Effector memory CD8-positive, alpha-beta T cell (primary cell): ENCODE results near the gene PGBD5.

Experiments
- ATAC-seq: fragments of 150-1000 bp; cut with Tn5 transposase; replicated peaks from 2 replicates; pipeline ENCODE4 v1.10.0; 2021; ENCODE audit warnings: mild to moderate bottlenecking, moderate library complexity
- DNase-seq, 3 experiments: peaks; one replicate each; pipeline ENCODE4 v3.0.0; 2021
- H3K27ac Mint-ChIP-seq, 2 donors: one replicate each; pipeline ENCODE4 v1.8.0; 2022; ENCODE audit warnings: mild to moderate bottlenecking in 2 of 2, mixed read lengths in 2 of 2, moderate library complexity in 2 of 2
- H3K27me3 Mint-ChIP-seq, 2 donors: one replicate each; pipeline ENCODE4 v1.8.0; 2022; ENCODE audit warnings: mixed read lengths in 2 of 2
- H3K36me3 Mint-ChIP-seq: one replicate; pipeline ENCODE4 v1.8.0; 2022; ENCODE audit warnings: mild to moderate bottlenecking, moderate library complexity, mixed read lengths; ENCODE audit not compliant: insufficient read depth
- H3K4me1 Mint-ChIP-seq, 2 donors: one replicate each; pipeline ENCODE4 v1.8.0; 2022; ENCODE audit warnings: low read depth in 2 of 2, mixed read lengths in 2 of 2
- H3K4me3 Mint-ChIP-seq, 2 donors: one replicate each; pipeline ENCODE4 v1.8.0; 2022; ENCODE audit warnings: mild to moderate bottlenecking in 2 of 2, mixed read lengths in 2 of 2, moderate library complexity in 2 of 2
- H3K9me3 Mint-ChIP-seq, 2 donors: one replicate each; pipeline ENCODE4 v1.8.0; 2022; ENCODE audit warnings: mixed read lengths in 2 of 2

PGBD5 gene

DNA sequence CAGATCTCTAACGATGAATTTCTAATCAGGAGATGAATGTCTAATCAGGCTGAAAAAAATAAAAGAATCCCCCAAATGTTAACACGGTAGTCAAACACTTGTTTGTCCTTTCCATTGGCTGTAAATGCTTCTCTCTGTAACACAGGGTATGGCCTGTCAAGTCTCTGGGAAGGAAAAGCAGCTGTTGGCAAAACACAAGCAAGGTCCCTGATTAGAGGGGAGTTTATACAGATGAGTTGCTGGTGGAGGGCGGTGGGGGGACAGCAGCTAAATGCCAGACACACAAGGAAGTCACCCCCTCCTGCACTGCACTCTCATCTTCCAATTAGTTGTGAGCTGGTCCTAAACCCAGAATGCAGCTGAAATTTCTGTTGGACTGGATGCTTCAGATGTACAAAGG, 51.0 kb downstream of the PGBD5 start:
- no peaks in the 10 kb centered on the region for H3K36me3 Mint-ChIP-seq
- peaks cover 1 to 5% of the 10 kb centered on the region in 2 donors for H3K4me1 Mint-ChIP-seq
- H3K9me3 Mint-ChIP-seq = peaks cover 10 to 12% of the 10 kb centered on the region in 2 donors
- no peak for ATAC-seq
- H3K27me3 Mint-ChIP-seq = peaks cover 9 to 35% of the 10 kb centered on the region in 2 donors
- no peak overlapping the region for H3K4me3 Mint-ChIP-seq
- DNase-seq = no peak
- H3K27ac Mint-ChIP-seq = no peak overlapping the region

DNA sequence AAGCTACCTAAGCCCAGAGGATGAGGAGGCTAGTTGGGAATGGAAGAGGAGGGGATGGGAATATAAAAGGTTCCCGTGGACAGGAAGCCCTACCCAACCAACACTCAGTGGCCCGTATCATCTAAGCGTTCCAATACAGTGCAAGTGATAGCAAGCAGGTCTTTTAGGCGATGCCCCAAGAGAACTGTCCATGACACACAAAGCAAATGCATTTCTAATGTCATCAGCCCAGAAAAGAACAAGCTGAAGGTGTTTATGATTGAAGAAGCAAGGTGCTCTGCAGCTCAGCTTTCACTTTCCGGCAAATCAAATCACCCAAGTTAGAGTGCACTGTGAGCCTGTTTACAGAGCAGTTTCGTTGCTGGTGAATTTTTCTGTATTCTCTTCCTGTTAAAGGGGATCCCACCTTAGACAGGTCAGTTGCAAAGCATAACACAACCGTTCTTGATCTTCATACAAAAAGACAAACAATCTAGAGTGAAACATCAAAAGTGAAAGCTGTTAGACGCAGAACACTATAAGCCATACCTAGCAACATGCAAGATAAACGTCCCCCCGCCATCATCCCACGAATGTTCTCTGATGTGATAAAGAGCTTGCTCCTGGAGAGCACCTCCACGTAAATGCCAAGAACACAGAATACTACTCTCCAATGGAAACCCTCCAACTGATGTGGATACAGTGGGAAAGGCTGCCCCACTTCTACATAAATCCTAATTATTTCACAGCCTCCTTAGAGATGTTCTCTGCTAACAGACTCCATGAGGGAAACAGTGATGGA, 54.0 kb downstream of the PGBD5 start:
- ATAC-seq (no peak), DNase-seq (no peak)
- H3K27ac Mint-ChIP-seq = no peak overlapping the region
- no peaks in the 10 kb centered on the region for H3K9me3 Mint-ChIP-seq
- H3K4me1 Mint-ChIP-seq = peaks cover 1 to 5% of the 10 kb centered on the region in 2 donors
- H3K36me3 Mint-ChIP-seq = no peaks in the 10 kb centered on the region
- peaks cover 11 to 49% of the 10 kb centered on the region in 2 donors for H3K27me3 Mint-ChIP-seq
- no peak overlapping the region for H3K4me3 Mint-ChIP-seq

DNA sequence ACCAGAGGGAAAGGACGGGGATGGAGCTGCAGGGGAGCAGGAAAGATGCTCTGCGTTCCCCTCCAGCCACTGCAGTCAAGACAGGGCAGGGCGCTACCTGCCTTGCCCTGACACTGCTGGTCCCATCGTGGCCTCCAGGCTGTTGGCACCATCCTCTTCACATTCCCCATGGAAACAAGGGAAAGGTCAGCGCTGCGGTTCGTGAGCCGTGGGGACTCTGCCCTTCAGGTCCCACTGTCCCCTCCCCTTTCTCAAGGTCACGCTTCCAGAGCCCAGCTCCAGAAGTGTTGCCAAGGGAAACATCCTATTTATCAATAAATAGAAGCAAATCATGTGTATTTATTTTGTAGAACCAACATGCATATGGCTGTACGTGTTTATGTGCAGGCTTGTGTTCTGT, 56.0 kb downstream of the PGBD5 start:
- Mint-ChIP-seq H3K4me3 (no peak overlapping the region), H3K36me3 (no peaks in the 10 kb centered on the region), H3K9me3 (no peaks in the 10 kb centered on the region), H3K4me1 (peaks cover 1 to 5% of the 10 kb centered on the region in 2 donors), H3K27me3 (peaks cover 15 to 59% of the 10 kb centered on the region in 2 donors), H3K27ac (no peak overlapping the region)
- no peak for ATAC-seq
- DNase-seq = no peak

DNA sequence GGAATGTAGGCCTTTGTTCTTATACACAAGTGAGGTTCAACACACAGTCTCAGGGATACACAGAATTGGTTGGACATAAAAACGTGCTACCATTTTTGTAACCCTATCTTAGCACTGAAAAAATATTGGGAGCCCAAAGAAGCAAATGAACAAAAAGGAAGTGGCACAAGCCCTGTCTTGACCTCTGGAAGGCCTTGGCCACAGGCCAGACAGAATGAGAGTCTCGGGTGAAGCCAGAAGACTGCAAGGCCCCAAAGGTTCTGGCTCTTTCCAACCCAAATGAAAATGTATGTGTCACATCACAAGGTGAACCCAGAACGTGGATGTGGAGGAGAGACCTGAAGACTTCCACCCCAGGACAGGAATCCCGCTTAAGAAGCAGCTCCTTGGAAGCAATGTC, 57.3 kb downstream of the PGBD5 start:
- Mint-ChIP-seq H3K4me1 (peaks cover 1 to 5% of the 10 kb centered on the region in 2 donors), H3K9me3 (no peaks in the 10 kb centered on the region), H3K36me3 (no peaks in the 10 kb centered on the region), H3K4me3 (no peak overlapping the region), H3K27ac (no peak overlapping the region), H3K27me3 (peaks cover 17 to 59% of the 10 kb centered on the region in 2 donors)
- no peak for DNase-seq
- ATAC-seq = no peak

DNA sequence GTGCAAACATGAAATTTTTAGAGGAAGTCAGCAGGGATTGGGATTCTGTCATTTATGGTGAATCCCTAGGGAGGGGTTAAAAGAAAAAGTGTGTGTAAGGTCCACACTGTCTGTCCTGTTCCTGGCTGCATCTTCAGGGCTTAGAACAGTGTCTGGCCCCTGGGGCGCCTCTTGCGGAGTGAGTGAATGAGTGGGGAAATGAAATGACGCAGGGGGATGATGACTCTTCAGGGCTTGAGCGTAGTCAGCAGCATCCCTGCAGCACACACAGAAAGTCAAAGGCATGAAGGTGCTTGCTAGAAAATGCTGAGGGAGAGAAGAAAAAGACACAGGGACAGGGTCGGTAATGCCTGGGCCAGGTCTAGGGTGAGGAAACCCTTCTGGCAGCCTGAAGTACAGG, 57.8 kb downstream of the PGBD5 start:
- no peak overlapping the region for H3K4me3 Mint-ChIP-seq
- no peaks in the 10 kb centered on the region for H3K36me3 Mint-ChIP-seq
- peaks cover 1 to 5% of the 10 kb centered on the region in 2 donors for H3K4me1 Mint-ChIP-seq
- no peak overlapping the region for H3K27ac Mint-ChIP-seq
- no peak for ATAC-seq
- H3K27me3 Mint-ChIP-seq = peaks cover 19 to 63% of the 10 kb centered on the region in 2 donors
- H3K9me3 Mint-ChIP-seq = no peaks in the 10 kb centered on the region
- DNase-seq = no peak

DNA sequence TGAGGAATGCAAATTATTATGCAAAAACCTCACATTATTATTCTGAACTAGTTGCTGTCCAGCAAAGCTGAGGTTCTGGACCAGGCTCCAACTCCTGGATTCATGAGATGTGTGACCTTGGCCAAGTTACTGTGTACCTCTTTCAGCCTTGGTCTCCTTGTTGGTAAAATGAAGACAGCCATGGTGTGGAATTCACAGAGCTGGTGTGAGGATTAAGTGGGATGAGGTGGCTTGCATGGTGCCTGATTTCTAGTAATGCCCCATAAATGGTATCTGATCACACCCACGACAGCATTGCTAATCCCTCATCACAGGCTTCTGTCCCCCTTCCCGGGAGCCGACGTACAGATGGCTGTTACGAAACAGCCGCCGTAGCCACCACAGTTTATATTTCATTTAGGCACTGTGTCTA, 59.6 kb downstream of the PGBD5 start:
- Mint-ChIP-seq H3K4me3 (no peak overlapping the region), H3K9me3 (no peaks in the 10 kb centered on the region), H3K36me3 (no peaks in the 10 kb centered on the region), H3K4me1 (no peaks in the 10 kb centered on the region), H3K27ac (no peak overlapping the region), H3K27me3 (peaks cover 19 to 71% of the 10 kb centered on the region in 2 donors)
- DNase-seq = no peak
- no peak for ATAC-seq

DNA sequence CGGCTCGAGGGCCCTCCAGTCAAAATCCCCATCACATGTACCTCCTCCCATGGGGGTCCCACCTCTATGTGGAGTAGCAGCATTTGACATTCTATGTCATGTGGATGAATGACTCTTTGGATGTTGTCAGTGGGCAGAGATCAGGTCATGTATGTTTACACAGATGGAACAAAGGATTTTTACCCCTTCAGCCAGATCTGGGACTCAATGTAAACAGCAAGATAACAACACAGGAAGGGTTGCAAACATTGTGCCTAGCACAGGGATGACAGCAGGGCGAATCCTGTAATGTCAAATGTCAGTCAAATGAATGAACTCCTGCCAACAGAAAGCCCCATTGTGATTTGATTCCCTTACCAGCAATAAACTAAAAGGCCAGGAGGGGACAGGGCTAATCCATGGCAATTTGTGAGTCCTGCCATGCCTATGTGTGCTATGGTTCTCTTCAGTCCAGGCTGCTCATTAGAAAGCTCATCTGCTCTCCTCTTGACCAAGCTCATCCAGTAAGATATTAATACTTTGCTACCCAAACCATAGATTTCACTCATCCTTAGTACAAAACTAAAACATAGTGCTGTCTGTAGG, 60.3 kb downstream of the PGBD5 start:
- Mint-ChIP-seq H3K36me3 (no peaks in the 10 kb centered on the region), H3K27me3 (peaks cover 19 to 78% of the 10 kb centered on the region in 2 donors), H3K9me3 (no peaks in the 10 kb centered on the region), H3K4me3 (no peak overlapping the region), H3K27ac (no peak overlapping the region), H3K4me1 (no peaks in the 10 kb centered on the region)
- DNase-seq (no peak), ATAC-seq (no peak)

DNA sequence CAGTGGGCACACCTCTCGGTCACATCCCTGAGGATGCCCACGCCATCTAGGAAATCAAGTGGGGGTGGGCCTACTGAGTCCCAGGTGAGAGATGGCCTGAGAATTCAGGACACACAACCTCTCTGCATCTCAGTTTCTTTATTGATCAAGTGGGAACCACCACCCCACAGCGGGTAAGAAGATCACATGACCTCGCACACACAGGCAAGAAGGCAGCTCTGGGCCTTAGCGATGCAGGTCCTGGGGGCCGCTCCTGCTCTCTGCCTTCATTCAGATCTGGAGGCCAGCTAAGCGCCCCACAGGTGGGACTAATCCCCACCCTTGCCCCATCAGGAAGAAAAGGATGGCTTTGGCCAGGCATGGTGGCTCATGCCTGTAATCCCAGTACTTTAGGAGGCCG, 63.2 kb downstream of the PGBD5 start:
- H3K36me3 Mint-ChIP-seq = no peaks in the 10 kb centered on the region
- ATAC-seq (no peak), DNase-seq (no peak)
- no peak overlapping the region for H3K4me3 Mint-ChIP-seq
- H3K27ac Mint-ChIP-seq = no peak overlapping the region
- peaks cover 12 to 60% of the 10 kb centered on the region in 2 donors for H3K27me3 Mint-ChIP-seq
- H3K4me1 Mint-ChIP-seq = peaks cover 0 to 2% of the 10 kb centered on the region in 2 donors
- no peaks in the 10 kb centered on the region for H3K9me3 Mint-ChIP-seq

DNA sequence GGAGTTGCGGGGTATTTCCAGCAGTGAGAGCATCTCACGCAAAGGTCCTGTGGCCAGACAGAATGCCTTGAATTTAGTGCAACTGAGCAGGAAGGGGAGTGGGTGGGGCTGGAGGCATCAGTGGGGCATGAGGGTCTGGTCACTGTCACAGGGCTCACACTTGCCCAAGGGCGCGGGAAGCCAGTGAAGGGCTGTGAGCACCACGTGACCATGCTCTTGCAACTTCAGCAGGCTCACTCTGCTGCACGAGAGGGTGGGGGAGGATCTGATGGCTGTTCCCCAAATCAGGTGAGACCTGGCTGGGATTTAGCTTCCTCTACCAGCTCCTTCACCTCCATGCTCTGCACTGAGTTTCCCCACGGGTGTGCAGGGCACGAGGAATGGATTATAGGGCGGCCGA, 64.2 kb downstream of the PGBD5 start:
- no peak for DNase-seq

DNA sequence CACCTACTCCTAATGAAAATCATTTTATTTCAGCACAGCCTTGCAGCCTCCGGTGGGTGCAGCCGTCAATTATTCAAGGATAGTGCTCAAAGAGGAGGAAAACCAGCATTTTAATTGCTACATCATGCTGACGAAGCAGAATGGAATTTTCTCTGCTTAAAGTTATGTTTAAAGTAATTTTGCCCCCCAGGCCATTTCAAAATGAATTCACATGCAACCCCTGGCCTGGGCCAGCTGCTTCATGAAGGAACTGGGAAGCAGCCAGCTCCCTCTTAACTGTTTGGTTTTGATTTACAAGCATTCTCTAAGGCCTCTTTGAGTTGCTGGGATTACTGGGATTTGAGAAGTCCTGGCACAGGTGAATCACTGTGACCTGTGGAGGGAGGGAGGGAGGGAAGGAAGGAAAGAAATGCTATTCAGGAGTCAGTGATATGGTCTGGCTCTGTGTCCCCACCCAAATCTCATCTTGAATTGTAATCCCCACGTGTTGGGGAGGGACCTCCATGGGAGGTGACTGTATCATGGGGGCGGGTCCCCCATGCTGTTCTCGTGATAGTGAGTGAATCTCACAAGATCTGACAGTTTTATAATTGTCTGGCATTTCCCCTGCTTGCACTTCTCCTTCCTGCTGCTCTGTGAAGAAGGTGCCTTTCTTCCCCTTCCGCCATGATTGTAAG, 66.0 kb downstream of the PGBD5 start:
- H3K27me3 Mint-ChIP-seq = peaks cover 9 to 64% of the 10 kb centered on the region in 2 donors
- no peaks in the 10 kb centered on the region for H3K9me3 Mint-ChIP-seq
- DNase-seq (no peak), ATAC-seq (no peak)
- H3K36me3 Mint-ChIP-seq = no peaks in the 10 kb centered on the region
- H3K4me1 Mint-ChIP-seq = peaks cover 0 to 2% of the 10 kb centered on the region in 2 donors
- no peak overlapping the region for H3K27ac Mint-ChIP-seq
- no peak overlapping the region for H3K4me3 Mint-ChIP-seq

More for the DNA sequence above, 64.2 kb downstream of the PGBD5 start:
- no peak overlapping the region for H3K4me3 Mint-ChIP-seq
- peaks cover 0 to 2% of the 10 kb centered on the region in 2 donors for H3K4me1 Mint-ChIP-seq
- no peak overlapping the region for H3K27ac Mint-ChIP-seq
- peaks cover 6 to 59% of the 10 kb centered on the region in 2 donors for H3K27me3 Mint-ChIP-seq
- H3K9me3 Mint-ChIP-seq = no peaks in the 10 kb centered on the region
- no peak for ATAC-seq
- no peaks in the 10 kb centered on the region for H3K36me3 Mint-ChIP-seq

DNA sequence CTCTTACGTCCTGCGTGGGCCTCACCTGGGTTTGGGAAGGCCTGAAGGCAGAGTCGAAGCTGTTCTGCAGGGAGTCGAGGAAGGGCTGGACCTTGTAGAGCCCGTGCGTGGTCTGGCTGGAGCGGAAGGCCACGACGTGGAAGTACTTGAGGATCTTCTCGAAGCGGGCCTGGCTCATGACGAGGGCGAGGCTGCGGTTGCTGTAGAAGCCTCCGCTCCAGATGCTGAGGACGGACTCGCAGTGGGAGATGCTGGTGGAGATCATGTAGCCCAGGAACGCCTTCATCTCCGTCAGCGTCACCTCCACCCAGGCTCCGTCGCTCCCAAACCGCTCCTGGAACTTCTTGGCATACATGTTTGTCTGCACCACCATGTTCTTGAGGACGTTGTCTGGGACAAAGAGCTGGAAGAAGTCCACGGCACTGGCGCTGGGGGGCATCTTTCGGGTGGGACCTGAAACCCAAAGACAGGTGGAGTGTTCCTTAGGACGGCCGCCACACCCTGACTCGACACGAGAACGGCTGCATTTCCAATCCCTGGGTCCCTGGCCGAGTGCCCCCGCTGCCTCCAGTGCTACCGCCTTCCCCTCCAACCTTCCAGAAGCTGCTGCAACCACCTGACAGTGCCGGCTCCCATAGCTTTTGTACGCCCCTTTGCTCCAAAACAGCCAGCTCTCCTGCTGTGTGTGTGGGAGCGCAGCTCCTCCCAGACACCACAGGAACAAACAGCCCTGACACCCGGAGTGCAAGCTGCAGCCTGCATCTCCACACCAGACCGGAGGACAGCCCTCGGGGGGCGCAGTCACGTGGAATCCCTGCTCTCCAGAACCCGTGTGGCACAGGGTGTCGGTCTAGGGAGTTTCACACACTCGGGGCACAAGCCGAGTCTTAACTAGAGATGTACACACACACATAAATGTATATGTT, 69.0 kb downstream of the PGBD5 start:
- Mint-ChIP-seq H3K27me3 (peaks cover 5 to 45% of the 10 kb centered on the region in 2 donors), H3K27ac (no peak overlapping the region), H3K4me1 (peaks cover 0 to 2% of the 10 kb centered on the region in 2 donors), H3K4me3 (no peak overlapping the region), H3K9me3 (no peaks in the 10 kb centered on the region), H3K36me3 (no peaks in the 10 kb centered on the region)
- DNase-seq = no peak
- ATAC-seq = no peak

DNA sequence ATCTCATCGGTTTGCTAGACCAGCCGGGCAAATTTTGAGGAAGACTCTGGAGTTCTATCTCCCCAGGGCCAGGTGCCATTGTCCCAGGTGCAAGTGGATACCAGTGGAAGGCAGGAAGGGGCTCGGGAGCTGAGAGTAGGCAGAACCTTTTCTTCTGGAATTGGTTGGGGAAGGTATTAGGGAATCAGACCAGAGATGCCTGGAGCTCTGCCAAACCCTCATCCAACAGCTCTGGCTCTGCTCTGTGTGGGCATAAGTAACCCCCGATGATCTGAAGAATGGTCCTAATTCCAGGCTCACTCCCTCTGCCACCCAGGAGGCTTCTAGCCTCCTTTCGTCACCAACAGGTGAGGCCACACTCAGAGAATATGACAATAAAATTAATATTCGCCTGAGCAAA, 69.9 kb downstream of the PGBD5 start:
- ATAC-seq (no peak), DNase-seq (no peak)

DNA sequence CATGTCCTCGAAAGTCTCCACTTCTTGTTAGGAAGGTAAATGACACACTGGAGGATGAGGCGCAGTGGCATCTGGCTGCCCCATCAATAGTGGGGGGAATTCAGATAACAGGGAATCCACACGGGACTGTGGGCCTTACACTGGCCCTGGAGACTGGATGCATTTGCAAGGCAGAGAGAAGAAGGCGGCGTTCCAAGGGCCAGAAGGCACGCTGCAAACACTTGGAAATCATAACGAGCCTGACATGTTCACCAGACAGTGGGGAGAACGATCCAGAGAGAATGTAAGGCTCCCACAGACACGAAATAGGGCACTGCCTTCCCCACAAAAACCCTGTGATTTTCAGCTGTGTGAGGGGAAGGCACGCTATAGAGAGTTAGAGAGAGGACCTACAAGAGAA, 70.5 kb downstream of the PGBD5 start:
- no peaks in the 10 kb centered on the region for H3K9me3 Mint-ChIP-seq
- DNase-seq (no peak), ATAC-seq (no peak)
- no peak overlapping the region for H3K4me3 Mint-ChIP-seq
- H3K36me3 Mint-ChIP-seq = no peaks in the 10 kb centered on the region
- H3K27me3 Mint-ChIP-seq = peaks cover 5 to 33% of the 10 kb centered on the region in 2 donors
- no peak overlapping the region for H3K27ac Mint-ChIP-seq
- peaks cover 0 to 2% of the 10 kb centered on the region in 2 donors for H3K4me1 Mint-ChIP-seq

More for the DNA sequence above, 69.9 kb downstream of the PGBD5 start:
- Mint-ChIP-seq H3K4me1 (peaks cover 0 to 2% of the 10 kb centered on the region in 2 donors), H3K27ac (no peak overlapping the region), H3K4me3 (no peak overlapping the region), H3K9me3 (no peaks in the 10 kb centered on the region), H3K27me3 (peaks cover 5 to 38% of the 10 kb centered on the region in 2 donors), H3K36me3 (no peaks in the 10 kb centered on the region)
